HL-60 (cell line): ENCODE data around the gene PGGHG.

Experiments
- CTCF ChIP-seq: IDR thresholded peaks from one replicate; pipeline ENCODE4 v1.5.1; 2011; ENCODE audit warnings: low read length, control low read depth, inconsistent platforms; ENCODE audit not compliant: insufficient read depth
- GABPA ChIP-seq: IDR thresholded peaks from 2 replicates; pipeline ENCODE4 v1.6.1; 2012; ENCODE audit warnings: low read depth
- POLR2AphosphoS5 ChIP-seq: IDR thresholded peaks from 2 replicates; pipeline ENCODE4 v1.6.1; 2012; ENCODE audit warnings: low read depth

GRCh38 chr11:279040-279965 lies 9.6 kb upstream of the PGGHG start:
- no peak for TF ChIP-seq CTCF
- TF ChIP-seq POLR2AphosphoS5, result no peak
- no peak for TF ChIP-seq GABPA
